A549 (cell line): ENCODE measurements around the gene HIPK1. TPM values are rescaled to one million over a fixed set of nuclear protein-coding genes. Genes with fewer than 3 reads are reported as not detected.
A peak's percentile ranks its signal among the peaks of the same experiment; 100 is the strongest.

Experiments
- ATAC-seq, 2 experiments: fragments of 200-7000 bp in 1 of 2; fragments of >200 bp in 1 of 2; cut with Nextera tagmentation in 1 of 2; cut with Tn5 transposase in 1 of 2; 3 replicates each; pipeline versions ENCODE4 v1.8.0 to v1.9.1; 2018 to 2020; ENCODE audit warnings: mild to moderate bottlenecking in 1 of 2, moderate library complexity in 1 of 2
- CTCF ChIA-PET: fragments of 300-600 bp; sonication (Branson Sonifier 250); formaldehyde crosslinking; extraction: SDS; loops from one replicate; lab custom pipeline; 2021; ENCODE audit warnings: antibody characterized with exemption, inconsistent platforms; lab: Yijun Ruan, JAX
- POLR2A ChIA-PET: fragments of 350-600 bp; formaldehyde crosslinking; extraction: SDS; loops from one replicate; lab custom pipeline; 2021; ENCODE audit warnings: antibody characterized with exemption, inconsistent platforms; lab: Yijun Ruan, JAX
- DNase-seq, 2 experiments: peaks; one replicate each; pipeline versions ENCODE4 v3.0.0 to v3.0.0-alpha.2; 2011 to 2016; ENCODE audit warnings: low read depth in 1 of 2, low spot score in 1 of 2
- FAIRE-seq: peaks from 2 replicates; lab custom pipeline; 2011; peaks lifted over from hg19 to GRCh38; lab: Jason Lieb, UNC
- H3K27ac ChIP-seq, 2 experiments: fragments of >200 bp; sonication (Bioruptor Twin); formaldehyde crosslinking; 3 replicates each; pipeline ENCODE4 v1.5.1; 2016 to 2017
- H3K4me1 ChIP-seq: fragments of >200 bp; sonication (Bioruptor Twin); formaldehyde crosslinking; 3 replicates; pipeline ENCODE4 v1.6.1; 2016
- H3K4me2 ChIP-seq: fragments of >200 bp; sonication (Bioruptor Twin); formaldehyde crosslinking; 3 replicates; pipeline ENCODE4 v1.6.1; 2016
- H3K4me3 ChIP-seq: fragments of >200 bp; sonication (Bioruptor Twin); formaldehyde crosslinking; 3 replicates; pipeline ENCODE4 v1.5.1; 2016
- H3K9me3 ChIP-seq: fragments of >200 bp; sonication (Bioruptor Twin); formaldehyde crosslinking; 3 replicates; pipeline ENCODE4 v1.6.1; 2016
- BCL3 ChIP-seq: fragments of >200 bp; sonication (Bioruptor Twin); formaldehyde crosslinking; IDR thresholded peaks from 3 replicates; pipeline ENCODE4 v1.6.1; 2016
- CBX2 ChIP-seq: fragments of 200-600 bp; sonication (generic); IDR thresholded peaks from 2 replicates; pipeline ENCODE4 v1.6.1; 2016; ENCODE audit warnings: low read depth, mild to moderate bottlenecking, borderline replicate concordance
- CHD2 ChIP-seq: fragments of 150-350 bp; IDR thresholded peaks from 2 replicates; pipeline ENCODE4 v1.6.1; 2014; ENCODE audit warnings: low read length; ENCODE audit not compliant: partially characterized antibody
- CTCF ChIP-seq: fragments of >200 bp; sonication (Bioruptor Twin); formaldehyde crosslinking; IDR thresholded peaks from 3 replicates; pipeline ENCODE4 v1.5.1; 2016
- E2F6 ChIP-seq: IDR thresholded peaks from 2 replicates; pipeline ENCODE4 v1.6.1; 2012; ENCODE audit warnings: low read depth, borderline replicate concordance
- EHF ChIP-seq: fragments of 250-450 bp; sonication (Bioruptor Pico); IDR thresholded peaks from 2 replicates; pipeline ENCODE4 v1.5.0; 2020; ENCODE audit warnings: mild to moderate bottlenecking
- EP300 ChIP-seq, 2 experiments: fragments of >200 bp; sonication (Bioruptor Twin); formaldehyde crosslinking; IDR thresholded peaks; 2 replicates in 1 of 2; 3 replicates in 1 of 2; pipeline ENCODE4 v1.6.1; 2016 to 2017
- ESRRA ChIP-seq: fragments of 150-350 bp; IDR thresholded peaks from 2 replicates; pipeline ENCODE4 v1.6.1; 2014; ENCODE audit warnings: mild to moderate bottlenecking, low read length, borderline replicate concordance
- FOSB ChIP-seq: fragments of 250-450 bp; sonication (Bioruptor Pico); IDR thresholded peaks from 2 replicates; pipeline ENCODE4 v1.5.0; 2020; ENCODE audit warnings: mild to moderate bottlenecking, moderate library complexity
- FOSL2 ChIP-seq, 2 experiments: fragments of 450-650 bp in 1 of 2; fragments of >200 bp in 1 of 2; sonication (Bioruptor Twin) in 1 of 2; formaldehyde crosslinking; IDR thresholded peaks; 2 replicates each; pipeline versions ENCODE4 v1.5.0 to v1.6.1; 2016 to 2020; ENCODE audit warnings: mild to moderate bottlenecking in 1 of 2, moderate library complexity in 1 of 2
- FOXS1 ChIP-seq: fragments of 250-450 bp; sonication (Bioruptor Pico); IDR thresholded peaks from 2 replicates; pipeline ENCODE4 v1.5.0; 2020; ENCODE audit warnings: mild to moderate bottlenecking, moderate library complexity
- GATA3 ChIP-seq: IDR thresholded peaks from 2 replicates; pipeline ENCODE4 v1.6.1; 2012; ENCODE audit warnings: borderline replicate concordance
- HES2 ChIP-seq: fragments of >200 bp; sonication (Bioruptor Twin); formaldehyde crosslinking; IDR thresholded peaks from 2 replicates; pipeline ENCODE4 v1.6.1; 2016
- HEYL ChIP-seq: fragments of 250-450 bp; sonication (Bioruptor Pico); IDR thresholded peaks from 2 replicates; pipeline ENCODE4 v1.8.0; 2021; ENCODE audit warnings: mild to moderate bottlenecking, moderate library complexity
- HMGXB4 ChIP-seq: fragments of 250-450 bp; sonication (Bioruptor Pico); IDR thresholded peaks from 2 replicates; pipeline ENCODE4 v1.5.0; 2021; ENCODE audit warnings: mild to moderate bottlenecking, moderate library complexity, borderline replicate concordance
- JUN ChIP-seq, 2 experiments: fragments of >200 bp; sonication (Bioruptor Twin); formaldehyde crosslinking; IDR thresholded peaks; 2 replicates in 1 of 2; 3 replicates in 1 of 2; pipeline ENCODE4 v1.6.1; 2016 to 2017
- JUNB ChIP-seq: fragments of >200 bp; sonication (Bioruptor Twin); formaldehyde crosslinking; IDR thresholded peaks from 2 replicates; pipeline ENCODE4 v1.6.1; 2016
- KDM5A ChIP-seq: fragments of 200-600 bp; sonication (generic); IDR thresholded peaks from 2 replicates; pipeline ENCODE4 v1.6.1; 2016; ENCODE audit warnings: antibody characterized with exemption, mild to moderate bottlenecking
- MAFK ChIP-seq: fragments of 450-650 bp; IDR thresholded peaks from 2 replicates; pipeline ENCODE4 v1.6.1; 2014; ENCODE audit not compliant: partially characterized antibody
- RAD21 ChIP-seq, 2 experiments: fragments of >200 bp in 1 of 2; sonication (Bioruptor Twin) in 1 of 2; formaldehyde crosslinking in 1 of 2; IDR thresholded peaks in 1 of 2; conservative IDR thresholded peaks in 1 of 2; 2 replicates in 1 of 2; 3 replicates in 1 of 2; pipeline ENCODE4 v1.6.1; 2012 to 2018; ENCODE audit warnings: inconsistent platforms in 1 of 2
- RARB ChIP-seq: fragments of 250-450 bp; sonication (Bioruptor Pico); IDR thresholded peaks from 2 replicates; pipeline ENCODE4 v1.8.0; 2021; ENCODE audit warnings: mild to moderate bottlenecking, moderate library complexity
- RFX5 ChIP-seq: fragments of 450-650 bp; IDR thresholded peaks from 2 replicates; pipeline ENCODE4 v1.7.1; 2014; ENCODE audit warnings: antibody characterized with exemption, mild to moderate bottlenecking, moderate library complexity
- SMC3 ChIP-seq: fragments of >200 bp; sonication (Bioruptor Twin); formaldehyde crosslinking; IDR thresholded peaks from 3 replicates; pipeline ENCODE4 v1.6.1; 2018; ENCODE audit warnings: inconsistent platforms
- SREBF2 ChIP-seq: fragments of 450-650 bp; IDR thresholded peaks from 2 replicates; pipeline ENCODE4 v1.6.1; 2014; ENCODE audit warnings: mild to moderate bottlenecking, moderate library complexity
- ZSCAN20 ChIP-seq: fragments of 250-450 bp; sonication (Bioruptor Pico); IDR thresholded peaks from 2 replicates; pipeline ENCODE4 v1.8.0; 2022; ENCODE audit warnings: mild to moderate bottlenecking, moderate library complexity
- WGBS: methylation state at CpG from one replicate; pipeline ENCODE4 v1.1.6; 2017; ENCODE audit errors: missing lambda C conversion rate; 5-methylcytosine and 5-hydroxymethylcytosine counted together
- polyA plus RNA-seq, 4 experiments: library from polyadenylated mRNA; depleted of rRNA in 3 of 4; stranded (reverse); fragments of >200 nt; fragmentation: RNase III in 1 of 4; extraction: RNeasy Plus Mini Kit Qiagen cat#74134 plus additional on column Dnase treatment in 1 of 4; gene quantifications; 2 replicates in 3 of 4; 3 replicates in 1 of 4; pipeline ENCODE4 v1.2.3, GENCODE V29; 2011 to 2017

Gene HIPK1
- polyA plus RNA-seq, 2 of the 4 experiments (the other 2 are of a cell fraction) = 11.3 to 27.4 TPM

GRCh38 chr1:113983391-113983790, 54.3 kb downstream of the HIPK1 start:
- POLR2A ChIA-PET = no interaction called here
- ATAC-seq = no peak

GRCh38 chr1:113983826-113984225, 54.7 kb downstream of the HIPK1 start:
- ATAC-seq (no peak), DNase-seq (no peak), FAIRE-seq (no peak)
- TF ChIP-seq JUNB (no peak), E2F6 (no peak), FOSL2 (IDR thresholded peaks at IDR 0.05) (no peak), FOSL2 (CRISPR knock-in tag; IDR thresholded peaks at IDR 0.05) (no peak), HEYL (CRISPR knock-in tag) (no peak), EP300 (IDR thresholded peaks at IDR 0.05) (no peak), RFX5 (no peak), FOXS1 (CRISPR knock-in tag) (no peak), CHD2 (no peak), CTCF (no peak), KDM5A (no peak), JUN (IDR thresholded peaks at IDR 0.05) (no peak), FOSB (no peak), HMGXB4 (CRISPR knock-in tag) (no peak), ZSCAN20 (CRISPR knock-in tag) (no peak), ESRRA (no peak), EHF (CRISPR knock-in tag) (no peak), HES2 (no peak), SREBF2 (no peak), RARB (CRISPR knock-in tag) (no peak)
- Histone ChIP-seq H3K4me3 (no peak overlapping the region), H3K4me1 (peaks cover 17% of the 10 kb centered on the region), H3K4me2 (no peak overlapping the region), H3K9me3 (no peaks in the 10 kb centered on the region), H3K27ac (peak overlapping the region in 1 of 2 experiments; percentile 70; a peak in 2 of 6 replicates)
- ChIA-PET POLR2A (no interaction called here), CTCF (interaction anchor here (0.8 to 2.4 kb wide), 3 partner anchors 10 to 299 kb away, joined by 3 to 7 read pairs (median 6); no protein-coding TSS in a partner anchor)
- 88% methylated on average over 7 of the region's 7 CpGs for WGBS

More at GRCh38 chr1:113983391-113983790, 54.3 kb downstream of the HIPK1 start:
- CTCF ChIA-PET = interaction anchor here (2.4 kb wide), 1 partner anchor 299 kb away, joined by 7 read pairs; no protein-coding TSS in a partner anchor
- FAIRE-seq = no peak
- 65% methylated on average over 8 of the region's 8 CpGs for WGBS
- Histone ChIP-seq H3K27ac (peak overlapping the region; percentile 35 to 70; a peak in 5 of 6 replicates), H3K4me1 (peaks cover 18% of the 10 kb centered on the region), H3K9me3 (no peaks in the 10 kb centered on the region), H3K4me3 (no peak overlapping the region), H3K4me2 (no peak overlapping the region)
- no peak for DNase-seq
- TF ChIP-seq KDM5A (no peak), EP300 (IDR thresholded peaks at IDR 0.05) (no peak), ESRRA (no peak), CBX2 (no peak), RAD21 (conservative IDR thresholded peaks at IDR 0.05 in 1 of 2, IDR thresholded peaks at IDR 0.05 in 1 of 2) (no peak), MAFK (no peak), GATA3 (no peak), BCL3 (no peak), SMC3 (no peak), HEYL (CRISPR knock-in tag) (no peak)
